Transverse colon (tissue), 4 donors: Measurements from ENCODE around the gene P2RY13. TPM values are rescaled to one million over a fixed set of nuclear protein-coding genes. Genes with fewer than 3 reads are reported as not detected.

Experiments
- DNase-seq: peaks from one replicate; pipeline ENCODE4 v3.0.0-alpha.2; 2019
- H3K27ac ChIP-seq, 4 donors: fragments of 200-600 bp; sonication (generic); 2 replicates each; pipeline ENCODE4 v1.5.1; 2016 to 2018; ENCODE audit warnings: inconsistent platforms in 4 of 4
- H3K27me3 ChIP-seq: fragments of 200-600 bp; sonication (generic); 2 replicates; pipeline ENCODE4 v1.5.1; 2017; ENCODE audit warnings: inconsistent platforms
- H3K36me3 ChIP-seq, 4 donors: fragments of 200-600 bp; sonication (generic); 2 replicates each; pipeline ENCODE4 v1.5.1; 2017 to 2019; ENCODE audit warnings: inconsistent platforms in 4 of 4
- H3K4me1 ChIP-seq, 4 donors: fragments of 200-600 bp; sonication (generic); 2 replicates each; pipeline ENCODE4 v1.5.1; 2017 to 2020; ENCODE audit warnings: inconsistent platforms in 4 of 4
- H3K4me3 ChIP-seq, 4 donors: fragments of 200-600 bp; sonication (generic); 1 replicate in 1 of 4; 2 replicates in 3 of 4; pipeline versions ENCODE4 v1.5.1 to v1.6.1; 2017 to 2019; ENCODE audit warnings: inconsistent platforms in 4 of 4
- H3K9me3 ChIP-seq, 2 donors: fragments of 200-600 bp; sonication (generic); 2 replicates each; pipeline ENCODE4 v1.5.1; 2017 to 2019; ENCODE audit warnings: inconsistent platforms in 2 of 2
- EP300 ChIP-seq: sonication (generic); formaldehyde crosslinking; IDR thresholded peaks from one replicate; pipeline ENCODE4 v1.6.1; 2017; ENCODE audit warnings: antibody characterized with exemption, low read depth
- POLR2A ChIP-seq: fragments of 450-650 bp; IDR thresholded peaks from one replicate; pipeline ENCODE4 v1.6.1; 2016; ENCODE audit warnings: antibody characterized with exemption, mild to moderate bottlenecking, moderate library complexity
- POLR2AphosphoS5 ChIP-seq, 3 donors: sonication (generic); formaldehyde crosslinking; IDR thresholded peaks; one replicate each; pipeline ENCODE4 v1.6.1; 2016; ENCODE audit warnings: antibody characterized with exemption in 3 of 3
- WGBS, 2 donors: methylation state at CpG; one replicate each; pipeline ENCODE4 v1.1.5; 2018; ENCODE audit warnings: low coverage in 1 of 2; 5-methylcytosine and 5-hydroxymethylcytosine counted together
- in situ Hi-C, 4 donors: fragments of 200-750 bp; cut with MboI; loops; one replicate each; pipeline versions ENCODE4 v1.15.0 to v1.15.1; 2017; ENCODE audit warnings: low sequenced_read_pairs in 3 of 4, low pct_ligation_motif_present in 1 of 4, low pct_unique_long_range_greater_than_20kb in 1 of 4
- intact Hi-C: fragments of 100-400 bp; cut with DNase I; formaldehyde crosslinking; loops from one replicate; pipeline ENCODE4 v1.15.1; 2023; ENCODE audit warnings: low total_unique reads
- total RNA-seq, 4 donors: library from RNA; depleted of rRNA; stranded (reverse); fragments of >200 nt; gene quantifications; one replicate each; pipeline ENCODE4 v1.1.0, GENCODE V29; 2016
- TF ChIP-seq, protein P1 (sequence below), 5 experiments: fragments of 200-600 bp in 3 of 5; fragments of 450-650 bp in 2 of 5; sonication (generic) in 3 of 5; IDR thresholded peaks; 1 replicate in 2 of 5; 2 replicates in 3 of 5; pipeline ENCODE4 v1.5.1; 2016 to 2017; ENCODE audit warnings: antibody characterized with exemption in 5 of 5, inconsistent platforms in 3 of 5, mild to moderate bottlenecking in 2 of 5, moderate library complexity in 1 of 5

The P2RY13 gene
- total RNA-seq, 4 donors from 2014 or later, result 0.40 to 1.4 (median 0.41) TPM; not detected in 1

DNA sequence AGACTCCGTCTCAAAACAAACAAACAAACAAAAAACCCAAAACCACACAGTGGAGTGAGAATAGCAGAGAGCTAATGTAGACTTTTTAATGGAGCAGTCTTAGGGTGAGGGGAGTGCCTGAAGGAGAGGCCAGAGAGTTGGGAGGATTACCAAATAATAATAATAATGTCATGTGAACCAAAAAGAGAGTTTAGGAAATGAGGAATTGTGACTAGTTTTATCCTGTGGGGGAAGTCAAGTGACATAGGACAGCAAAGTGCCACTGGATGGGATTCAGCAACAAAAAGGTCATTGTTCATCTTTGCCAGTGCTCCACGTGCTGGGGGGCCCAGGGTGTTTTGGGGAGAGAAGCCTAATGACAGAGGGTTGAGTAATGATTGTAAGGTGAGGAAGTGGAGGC is 25.6 kb downstream of the P2RY13 start:
- H3K9me3 ChIP-seq, result no peaks in the 10 kb centered on the region
- H3K27ac ChIP-seq, result no peak overlapping the region
- 67 to 76% methylated on average over 2 of the region's 2 CpGs for WGBS, 2 donors
- H3K4me1 ChIP-seq, result peaks cover 0 to 6% (median 0%) of the 10 kb centered on the region in 4 donors
- H3K4me3 ChIP-seq, result no peak overlapping the region
- TF ChIP-seq EP300 (no peak), POLR2AphosphoS5 (IDR thresholded peaks at IDR 0.05) (no peak), POLR2A (no peak)
- TF ChIP-seq, protein P1, sequence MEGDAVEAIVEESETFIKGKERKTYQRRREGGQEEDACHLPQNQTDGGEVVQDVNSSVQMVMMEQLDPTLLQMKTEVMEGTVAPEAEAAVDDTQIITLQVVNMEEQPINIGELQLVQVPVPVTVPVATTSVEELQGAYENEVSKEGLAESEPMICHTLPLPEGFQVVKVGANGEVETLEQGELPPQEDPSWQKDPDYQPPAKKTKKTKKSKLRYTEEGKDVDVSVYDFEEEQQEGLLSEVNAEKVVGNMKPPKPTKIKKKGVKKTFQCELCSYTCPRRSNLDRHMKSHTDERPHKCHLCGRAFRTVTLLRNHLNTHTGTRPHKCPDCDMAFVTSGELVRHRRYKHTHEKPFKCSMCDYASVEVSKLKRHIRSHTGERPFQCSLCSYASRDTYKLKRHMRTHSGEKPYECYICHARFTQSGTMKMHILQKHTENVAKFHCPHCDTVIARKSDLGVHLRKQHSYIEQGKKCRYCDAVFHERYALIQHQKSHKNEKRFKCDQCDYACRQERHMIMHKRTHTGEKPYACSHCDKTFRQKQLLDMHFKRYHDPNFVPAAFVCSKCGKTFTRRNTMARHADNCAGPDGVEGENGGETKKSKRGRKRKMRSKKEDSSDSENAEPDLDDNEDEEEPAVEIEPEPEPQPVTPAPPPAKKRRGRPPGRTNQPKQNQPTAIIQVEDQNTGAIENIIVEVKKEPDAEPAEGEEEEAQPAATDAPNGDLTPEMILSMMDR (IDR thresholded peaks at IDR 0.05), result no peak
- no peaks in the 10 kb centered on the region for H3K36me3 ChIP-seq
- DNase-seq, result no peak
- in situ Hi-C loops (no loop called here), intact Hi-C loops (no loop called here)
- H3K27me3 ChIP-seq, result no peaks in the 10 kb centered on the region

- peaks cover 0 to 6% (median 0%) of the 10 kb centered on the region in 4 donors for H3K4me1 ChIP-seq
- no peak overlapping the region for H3K27ac ChIP-seq
- H3K27me3 ChIP-seq, result no peaks in the 10 kb centered on the region
- no peaks in the 10 kb centered on the region for H3K9me3 ChIP-seq
- no peaks in the 10 kb centered on the region for H3K36me3 ChIP-seq
- 66 to 88% methylated on average over 3 of the region's 3 CpGs for WGBS, 2 donors
- no peak overlapping the region for H3K4me3 ChIP-seq
- in situ Hi-C loops, result no loop called here
- intact Hi-C loops, result no loop called here
- no peak for TF ChIP-seq POLR2AphosphoS5 (IDR thresholded peaks at IDR 0.05)
- TF ChIP-seq POLR2A, result no peak
- TF ChIP-seq, protein P1 (IDR thresholded peaks at IDR 0.05), result no peak
- TF ChIP-seq EP300, result no peak
- DNase-seq, result no peak
These were observed 27.6 kb downstream of the P2RY13 start for GRCh38 chr3:151301787-151302186.

GRCh38 chr3:151300539-151300938 is 28.8 kb downstream of the P2RY13 start:
- intact Hi-C loops (no loop called here), in situ Hi-C loops (no loop called here)
- Histone ChIP-seq H3K36me3 (no peaks in the 10 kb centered on the region), H3K4me1 (peaks cover 0 to 6% (median 0%) of the 10 kb centered on the region in 4 donors), H3K9me3 (no peaks in the 10 kb centered on the region), H3K4me3 (no peak overlapping the region), H3K27me3 (no peaks in the 10 kb centered on the region), H3K27ac (no peak overlapping the region)
- no peak for DNase-seq
- 67 to 92% methylated on average over 1 of the region's 1 CpG for WGBS, 2 donors
- TF ChIP-seq EP300 (no peak), POLR2A (no peak), POLR2AphosphoS5 (IDR thresholded peaks at IDR 0.05) (no peak)
- TF ChIP-seq, protein P1 (IDR thresholded peaks at IDR 0.05), result no peak

GRCh38 chr3:151299006-151299405 is 30.3 kb downstream of the P2RY13 start:
- WGBS, 2 donors, result 43 to 55% methylated on average over 1 to 2 of the region's 2 CpGs
- Histone ChIP-seq H3K9me3 (no peaks in the 10 kb centered on the region), H3K4me3 (no peak overlapping the region), H3K27ac (no peak overlapping the region), H3K27me3 (no peaks in the 10 kb centered on the region), H3K36me3 (no peaks in the 10 kb centered on the region), H3K4me1 (no peaks in the 10 kb centered on the region)
- DNase-seq, result no peak
- no peak for TF ChIP-seq POLR2A
- no peak for TF ChIP-seq EP300
- TF ChIP-seq, protein P1 (IDR thresholded peaks at IDR 0.05), result no peak
- no peak for TF ChIP-seq POLR2AphosphoS5 (IDR thresholded peaks at IDR 0.05)
- in situ Hi-C loops, result loop anchor here in 1 of 4 donors (25.0 kb wide), 1 partner anchor 537 kb away; the partner anchor contains the start of gene SIAH2
- intact Hi-C loops, result no loop called here
